Measurements from ENCODE around the gene AQP5. TPM values are rescaled to one million over a fixed set of nuclear protein-coding genes. Genes with fewer than 3 reads are reported as not detected.

AQP5 gene
- total RNA-seq, 1 donor from 2014 or later: 0.46 TPM

DNA sequence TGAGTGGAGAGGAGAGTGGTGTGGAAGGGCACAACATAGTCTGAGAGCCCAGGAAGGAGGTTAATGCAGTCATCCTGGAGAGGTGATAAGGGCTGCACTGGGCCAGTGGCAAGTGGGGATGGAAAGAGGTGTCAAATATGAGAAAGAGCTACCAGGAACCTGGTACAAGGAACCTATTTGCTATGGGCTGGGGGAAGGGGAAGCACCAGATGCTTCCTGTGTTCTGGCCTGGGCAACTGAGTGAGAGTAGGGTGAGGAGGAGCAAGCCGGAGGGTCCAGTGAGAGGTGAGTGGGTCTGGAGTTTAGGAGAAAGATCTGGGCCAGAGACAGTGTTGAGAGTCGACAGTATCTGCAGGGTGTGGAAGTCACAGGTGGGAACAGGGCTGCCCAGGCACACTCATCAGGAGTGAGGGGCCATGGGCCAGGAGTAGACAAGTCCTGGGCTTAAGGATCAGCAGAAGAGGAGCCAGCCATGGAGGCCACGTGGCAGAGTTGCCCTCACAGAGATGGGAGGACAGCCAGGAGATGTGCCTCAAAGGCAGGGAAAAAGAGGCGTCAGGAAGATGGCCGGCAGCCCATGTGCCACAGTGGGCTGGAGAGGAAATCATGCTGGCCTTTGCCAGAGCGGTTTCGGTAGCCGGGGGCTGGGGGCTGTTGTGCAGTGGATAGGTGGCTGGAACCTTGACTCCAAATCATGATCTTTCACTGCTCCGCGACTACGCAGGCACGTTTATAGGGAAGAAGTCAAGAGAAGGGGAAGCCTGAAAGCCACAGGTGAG lies 8.2 kb downstream of the AQP5 start:
- H3K27me3 Mint-ChIP-seq (ENCODE audit: unreplicated experiment): peaks cover 5% of the 10 kb centered on the region
- TF ChIP-seq, protein P1, sequence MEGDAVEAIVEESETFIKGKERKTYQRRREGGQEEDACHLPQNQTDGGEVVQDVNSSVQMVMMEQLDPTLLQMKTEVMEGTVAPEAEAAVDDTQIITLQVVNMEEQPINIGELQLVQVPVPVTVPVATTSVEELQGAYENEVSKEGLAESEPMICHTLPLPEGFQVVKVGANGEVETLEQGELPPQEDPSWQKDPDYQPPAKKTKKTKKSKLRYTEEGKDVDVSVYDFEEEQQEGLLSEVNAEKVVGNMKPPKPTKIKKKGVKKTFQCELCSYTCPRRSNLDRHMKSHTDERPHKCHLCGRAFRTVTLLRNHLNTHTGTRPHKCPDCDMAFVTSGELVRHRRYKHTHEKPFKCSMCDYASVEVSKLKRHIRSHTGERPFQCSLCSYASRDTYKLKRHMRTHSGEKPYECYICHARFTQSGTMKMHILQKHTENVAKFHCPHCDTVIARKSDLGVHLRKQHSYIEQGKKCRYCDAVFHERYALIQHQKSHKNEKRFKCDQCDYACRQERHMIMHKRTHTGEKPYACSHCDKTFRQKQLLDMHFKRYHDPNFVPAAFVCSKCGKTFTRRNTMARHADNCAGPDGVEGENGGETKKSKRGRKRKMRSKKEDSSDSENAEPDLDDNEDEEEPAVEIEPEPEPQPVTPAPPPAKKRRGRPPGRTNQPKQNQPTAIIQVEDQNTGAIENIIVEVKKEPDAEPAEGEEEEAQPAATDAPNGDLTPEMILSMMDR (IDR thresholded peaks at IDR 0.05): no peak
- H3K27ac Mint-ChIP-seq (ENCODE audit: unreplicated experiment): no peak overlapping the region
- H3K9me3 Mint-ChIP-seq (ENCODE audit: unreplicated experiment): no peaks in the 10 kb centered on the region
- peaks cover 10% of the 10 kb centered on the region for H3K4me1 Mint-ChIP-seq (ENCODE audit: unreplicated experiment)
- no peak overlapping the region for H3K4me3 Mint-ChIP-seq (ENCODE audit: unreplicated experiment)
- no peak for DNase-seq (ENCODE audit: extremely low spot score, unreplicated experiment)
- no peaks in the 10 kb centered on the region for H3K36me3 Mint-ChIP-seq (ENCODE audit: unreplicated experiment)

DNA sequence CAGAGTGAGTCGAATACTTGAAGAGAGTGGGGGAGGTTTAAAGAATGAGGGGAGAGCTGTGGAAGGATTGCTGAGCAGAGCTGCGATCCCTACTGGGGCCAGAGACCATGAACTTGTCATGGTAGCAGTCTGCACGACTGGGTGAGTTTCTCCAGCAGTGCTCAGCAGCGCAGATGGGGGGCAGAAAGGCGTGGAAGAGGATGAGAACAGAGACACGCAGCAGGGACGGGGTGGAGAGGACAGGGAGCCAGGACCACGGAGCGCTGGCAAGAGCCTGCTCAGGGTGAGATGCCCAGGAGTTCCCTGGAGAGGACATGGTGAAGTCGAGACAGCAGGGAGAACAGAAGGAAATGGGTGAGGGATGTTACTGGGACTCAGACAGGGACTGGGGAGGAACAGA lies 9.0 kb downstream of the AQP5 start:
- H3K27ac Mint-ChIP-seq (ENCODE audit: unreplicated experiment): no peak overlapping the region
- H3K36me3 Mint-ChIP-seq (ENCODE audit: unreplicated experiment): no peaks in the 10 kb centered on the region
- H3K4me1 Mint-ChIP-seq (ENCODE audit: unreplicated experiment): peaks cover 10% of the 10 kb centered on the region
- TF ChIP-seq, protein P1 (IDR thresholded peaks at IDR 0.05): no peak
- no peak for DNase-seq (ENCODE audit: extremely low spot score, unreplicated experiment)
- H3K27me3 Mint-ChIP-seq (ENCODE audit: unreplicated experiment): peaks cover 3% of the 10 kb centered on the region
- no peak overlapping the region for H3K4me3 Mint-ChIP-seq (ENCODE audit: unreplicated experiment)
- H3K9me3 Mint-ChIP-seq (ENCODE audit: unreplicated experiment): no peaks in the 10 kb centered on the region

DNA sequence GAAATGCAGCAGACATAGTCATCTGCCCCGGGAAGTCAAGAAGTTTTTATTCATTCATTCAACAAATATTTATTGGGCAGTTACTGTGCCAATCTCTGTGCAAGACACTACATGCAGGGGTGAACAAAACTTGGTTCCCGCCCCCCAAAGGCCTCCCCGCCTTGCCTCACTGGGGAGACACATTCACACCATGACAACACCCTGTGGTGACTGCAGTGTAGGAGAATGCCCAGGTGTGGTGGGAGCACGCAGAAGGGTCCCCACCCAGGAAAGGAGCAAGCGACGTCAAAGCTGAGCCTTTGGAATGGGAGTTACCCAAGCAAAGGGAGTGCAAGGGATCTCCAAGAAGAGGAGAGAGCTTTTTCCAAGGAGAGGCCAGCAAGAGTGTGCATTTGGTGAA lies 9.5 kb downstream of the AQP5 start:
- Mint-ChIP-seq H3K9me3 (ENCODE audit: unreplicated experiment) (no peaks in the 10 kb centered on the region), H3K4me1 (ENCODE audit: unreplicated experiment) (peaks cover 10% of the 10 kb centered on the region), H3K27ac (ENCODE audit: unreplicated experiment) (no peak overlapping the region), H3K36me3 (ENCODE audit: unreplicated experiment) (no peaks in the 10 kb centered on the region), H3K27me3 (ENCODE audit: unreplicated experiment) (peaks cover 3% of the 10 kb centered on the region), H3K4me3 (ENCODE audit: unreplicated experiment) (no peak overlapping the region)
- DNase-seq (ENCODE audit: extremely low spot score, unreplicated experiment): no peak
- TF ChIP-seq, protein P1 (IDR thresholded peaks at IDR 0.05): no peak

DNA sequence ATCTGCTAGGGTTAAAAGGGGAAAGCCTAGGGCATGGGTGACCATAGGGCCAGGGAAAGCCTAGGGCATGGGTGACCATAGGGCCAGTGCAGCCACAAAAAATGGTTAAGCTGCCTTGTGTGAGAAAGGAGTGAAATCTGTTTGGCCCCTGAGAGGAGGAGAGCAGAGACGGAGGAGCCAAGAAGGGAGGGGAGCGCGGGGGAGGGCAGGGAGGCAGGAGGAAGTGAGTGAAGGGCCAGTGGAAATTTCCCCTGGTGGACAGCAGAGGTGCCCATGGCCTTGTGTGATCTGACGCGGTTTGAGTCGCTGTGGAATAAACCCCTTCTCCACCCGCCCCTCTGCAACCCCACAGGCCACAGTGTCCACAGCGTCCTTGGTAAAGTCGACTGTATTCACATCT lies 10.5 kb downstream of the AQP5 start:
- TF ChIP-seq, protein P1 (IDR thresholded peaks at IDR 0.05): no peak
- no peaks in the 10 kb centered on the region for H3K9me3 Mint-ChIP-seq (ENCODE audit: unreplicated experiment)
- H3K36me3 Mint-ChIP-seq (ENCODE audit: unreplicated experiment): peaks cover 2% of the 10 kb centered on the region
- peaks cover 3% of the 10 kb centered on the region for H3K27me3 Mint-ChIP-seq (ENCODE audit: unreplicated experiment)
- no peak overlapping the region for H3K4me3 Mint-ChIP-seq (ENCODE audit: unreplicated experiment)
- no peak overlapping the region for H3K27ac Mint-ChIP-seq (ENCODE audit: unreplicated experiment)
- no peak for DNase-seq (ENCODE audit: extremely low spot score, unreplicated experiment)
- peaks cover 8% of the 10 kb centered on the region for H3K4me1 Mint-ChIP-seq (ENCODE audit: unreplicated experiment)

DNA sequence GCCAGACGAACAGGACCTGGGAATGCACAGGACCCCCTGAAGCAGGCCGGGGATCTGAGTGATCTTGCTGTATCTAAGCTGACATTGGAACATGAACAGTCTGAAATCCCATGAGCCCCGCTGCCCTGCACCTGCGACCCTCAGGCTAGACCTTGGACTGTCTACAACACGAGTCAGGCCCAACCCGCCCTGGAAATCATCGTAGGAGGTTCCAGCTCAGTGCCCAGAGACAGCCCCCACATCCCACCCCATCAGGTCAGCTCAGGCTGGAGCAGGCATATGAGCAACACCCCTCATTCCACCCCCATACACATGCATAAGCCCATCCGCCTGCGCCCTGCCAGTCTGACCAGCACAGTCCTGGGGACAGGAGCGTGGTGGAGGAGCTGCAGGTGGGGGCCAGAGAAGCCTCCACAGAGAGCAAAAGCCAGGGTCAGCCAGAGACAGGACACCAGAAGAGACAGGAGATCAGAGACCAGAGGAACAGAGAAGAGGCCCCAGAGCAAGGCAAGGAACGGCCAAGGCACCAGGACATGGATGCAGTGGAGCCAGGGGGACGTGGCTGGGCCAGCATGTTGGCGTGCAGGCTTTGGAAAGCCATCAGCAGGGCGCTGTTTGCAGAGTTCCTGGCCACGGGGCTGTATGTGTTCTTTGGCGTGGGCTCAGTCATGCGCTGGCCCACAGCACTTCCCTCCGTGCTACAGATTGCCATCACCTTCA lies 11.1 kb downstream of the AQP5 start, which contains the start of gene AQP6:
TSS of gene AQP6 (plus strand) at position 307 of the 720 bp plus-strand sequence. CDS start at position 534, 227 bp downstream.
- H3K27ac Mint-ChIP-seq (ENCODE audit: unreplicated experiment): no peak within 1 kb of the TSS
- H3K4me3 Mint-ChIP-seq (ENCODE audit: unreplicated experiment): no peak within 1 kb of the TSS
- H3K36me3 Mint-ChIP-seq (ENCODE audit: unreplicated experiment): peaks cover 2% of the 10 kb centered on the region
- H3K27me3 Mint-ChIP-seq (ENCODE audit: unreplicated experiment): peaks cover 3% of the 10 kb centered on the region
- H3K4me1 Mint-ChIP-seq (ENCODE audit: unreplicated experiment): peaks cover under 1% of the 10 kb centered on the region
- TF ChIP-seq, protein P1 (IDR thresholded peaks at IDR 0.05): no peak
- H3K9me3 Mint-ChIP-seq (ENCODE audit: unreplicated experiment): no peaks in the 10 kb centered on the region
- DNase-seq (ENCODE audit: extremely low spot score, unreplicated experiment): no peak
